DND-41 (cell line): ENCODE measurements around the gene LYPD8.
"Not testable (repeated sequence)": the region's sequence is repeated elsewhere in the genome, so short reads cannot be mapped to it uniquely, and the experiment has no call there.

Source experiments
- ATAC-seq: fragments of 200-7000 bp; cut with Tn5 transposase; 3 replicates; pipeline ENCODE4 v1.9.1; 2021; ENCODE audit warnings: low read depth; ENCODE audit not compliant: insufficient read depth
- DNase-seq: peaks from one replicate; pipeline ENCODE4 v3.0.0-alpha.2; 2020
- H2AFZ ChIP-seq: 2 replicates; pipeline ENCODE4 v1.6.0; 2012; ENCODE audit warnings: low read depth, low read length
- H3K27ac ChIP-seq: 2 replicates; pipeline ENCODE4 v1.5.1; 2012; ENCODE audit warnings: low read length, inconsistent platforms
- H3K27me3 ChIP-seq: fragments of 200-600 bp; sonication (generic); 2 replicates; pipeline ENCODE4 v1.6.0; 2012; ENCODE audit warnings: low read length, mild to moderate bottlenecking, inconsistent platforms; ENCODE audit not compliant: insufficient read depth, poor library complexity
- H3K36me3 ChIP-seq: 2 replicates; pipeline ENCODE4 v1.5.1; 2012; ENCODE audit warnings: low read length, inconsistent platforms; ENCODE audit not compliant: insufficient read depth
- H3K4me1 ChIP-seq: 2 replicates; pipeline ENCODE4 v1.5.1; 2012; ENCODE audit warnings: mild to moderate bottlenecking, low read length; ENCODE audit not compliant: insufficient read depth
- H3K4me2 ChIP-seq: 2 replicates; pipeline ENCODE4 v1.6.0; 2012; ENCODE audit warnings: mild to moderate bottlenecking, moderate library complexity, low read length, inconsistent platforms; ENCODE audit not compliant: insufficient read depth
- H3K4me3 ChIP-seq, 2 experiments: fragments of 200-600 bp in 1 of 2; shearing (Covaris generic) in 1 of 2; 2 replicates each; pipeline ENCODE4 v1.5.1; 2012 to 2016; ENCODE audit warnings: inconsistent platforms in 2 of 2, low read length in 2 of 2, mild to moderate bottlenecking in 2 of 2, low read depth in 1 of 2, moderate library complexity in 1 of 2
- H3K79me2 ChIP-seq: 2 replicates; pipeline ENCODE4 v1.6.0; 2012; ENCODE audit warnings: low read length, inconsistent platforms; ENCODE audit not compliant: insufficient read depth
- H3K9ac ChIP-seq: 2 replicates; pipeline ENCODE4 v1.6.0; 2012; ENCODE audit warnings: low read depth, mild to moderate bottlenecking, inconsistent platforms, low read length, moderate library complexity
- H3K9me3 ChIP-seq: 2 replicates; pipeline ENCODE4 v1.5.1; 2012; ENCODE audit warnings: low read length, moderate library complexity, mild to moderate bottlenecking, inconsistent platforms; ENCODE audit not compliant: insufficient read depth, severe bottlenecking
- H4K20me1 ChIP-seq: 2 replicates; pipeline ENCODE4 v1.6.0; 2012; ENCODE audit warnings: low read length; ENCODE audit not compliant: insufficient read depth
- EZH2 ChIP-seq: IDR thresholded peaks from 3 replicates; pipeline ENCODE4 v1.6.1; 2012; ENCODE audit warnings: borderline replicate concordance, low read depth, mild to moderate bottlenecking, moderate library complexity, low read length, inconsistent platforms; ENCODE audit not compliant: severe bottlenecking
- TF ChIP-seq, protein P1 (sequence below): IDR thresholded peaks from 2 replicates; pipeline ENCODE4 v1.5.1; 2012; ENCODE audit warnings: borderline replicate concordance, low read length, moderate library complexity, mild to moderate bottlenecking; ENCODE audit not compliant: poor library complexity, severe bottlenecking; ENCODE audit errors: extremely low read depth

LYPD8 gene, protein sequence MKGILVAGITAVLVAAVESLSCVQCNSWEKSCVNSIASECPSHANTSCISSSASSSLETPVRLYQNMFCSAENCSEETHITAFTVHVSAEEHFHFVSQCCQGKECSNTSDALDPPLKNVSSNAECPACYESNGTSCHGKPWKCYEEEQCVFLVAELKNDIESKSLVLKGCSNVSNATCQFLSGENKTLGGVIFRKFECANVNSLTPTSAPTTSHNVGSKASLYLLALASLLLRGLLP

DNA sequence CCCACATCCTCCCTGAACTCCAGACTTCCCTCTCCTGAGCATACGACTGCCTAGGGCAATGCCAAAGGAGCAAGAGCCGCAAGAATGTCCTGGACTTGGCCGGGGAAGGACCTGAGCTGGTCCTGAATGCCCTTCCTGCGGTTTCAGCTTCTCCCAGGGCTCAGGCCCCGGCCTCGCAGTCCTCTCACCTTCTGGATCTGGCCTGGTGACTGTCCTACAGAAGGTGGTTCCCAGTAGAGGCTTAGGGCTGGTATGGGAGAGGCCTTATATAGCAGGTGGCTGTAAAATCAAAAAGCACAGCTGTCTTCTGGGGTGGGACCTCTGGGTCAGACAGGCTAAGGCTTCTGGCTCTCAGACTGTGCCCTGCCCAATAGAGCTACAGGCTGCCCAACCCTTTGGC is at the start of gene LYPD8:
Gene LYPD8, minus strand, starts transcription at position 243 of the 400 bp plus-strand sequence. CDS start 4,678 bp downstream, outside the sequence.
- Histone ChIP-seq H3K9ac (no peak within 1 kb of the TSS), H3K79me2 (no peaks in the 10 kb centered on the region), H3K36me3 (no peaks in the 10 kb centered on the region), H2AFZ (no peak within 1 kb of the TSS), H3K9me3 (no peaks in the 10 kb centered on the region), H3K4me2 (no peak within 1 kb of the TSS), H3K4me3 (no peak within 1 kb of the TSS), H4K20me1 (no peaks in the 10 kb centered on the region; the same call in 1 of the 2 replicates), H3K27ac (no peak within 1 kb of the TSS), H3K4me1 (peaks cover 9% of the 10 kb centered on the region; the same call in 1 of the 2 replicates), H3K27me3 (no peaks in the 10 kb centered on the region)
- ATAC-seq (no peak), DNase-seq (no peak)
- TF ChIP-seq, protein P1, sequence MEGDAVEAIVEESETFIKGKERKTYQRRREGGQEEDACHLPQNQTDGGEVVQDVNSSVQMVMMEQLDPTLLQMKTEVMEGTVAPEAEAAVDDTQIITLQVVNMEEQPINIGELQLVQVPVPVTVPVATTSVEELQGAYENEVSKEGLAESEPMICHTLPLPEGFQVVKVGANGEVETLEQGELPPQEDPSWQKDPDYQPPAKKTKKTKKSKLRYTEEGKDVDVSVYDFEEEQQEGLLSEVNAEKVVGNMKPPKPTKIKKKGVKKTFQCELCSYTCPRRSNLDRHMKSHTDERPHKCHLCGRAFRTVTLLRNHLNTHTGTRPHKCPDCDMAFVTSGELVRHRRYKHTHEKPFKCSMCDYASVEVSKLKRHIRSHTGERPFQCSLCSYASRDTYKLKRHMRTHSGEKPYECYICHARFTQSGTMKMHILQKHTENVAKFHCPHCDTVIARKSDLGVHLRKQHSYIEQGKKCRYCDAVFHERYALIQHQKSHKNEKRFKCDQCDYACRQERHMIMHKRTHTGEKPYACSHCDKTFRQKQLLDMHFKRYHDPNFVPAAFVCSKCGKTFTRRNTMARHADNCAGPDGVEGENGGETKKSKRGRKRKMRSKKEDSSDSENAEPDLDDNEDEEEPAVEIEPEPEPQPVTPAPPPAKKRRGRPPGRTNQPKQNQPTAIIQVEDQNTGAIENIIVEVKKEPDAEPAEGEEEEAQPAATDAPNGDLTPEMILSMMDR = no peak
- TF ChIP-seq EZH2 = no peak

DNA sequence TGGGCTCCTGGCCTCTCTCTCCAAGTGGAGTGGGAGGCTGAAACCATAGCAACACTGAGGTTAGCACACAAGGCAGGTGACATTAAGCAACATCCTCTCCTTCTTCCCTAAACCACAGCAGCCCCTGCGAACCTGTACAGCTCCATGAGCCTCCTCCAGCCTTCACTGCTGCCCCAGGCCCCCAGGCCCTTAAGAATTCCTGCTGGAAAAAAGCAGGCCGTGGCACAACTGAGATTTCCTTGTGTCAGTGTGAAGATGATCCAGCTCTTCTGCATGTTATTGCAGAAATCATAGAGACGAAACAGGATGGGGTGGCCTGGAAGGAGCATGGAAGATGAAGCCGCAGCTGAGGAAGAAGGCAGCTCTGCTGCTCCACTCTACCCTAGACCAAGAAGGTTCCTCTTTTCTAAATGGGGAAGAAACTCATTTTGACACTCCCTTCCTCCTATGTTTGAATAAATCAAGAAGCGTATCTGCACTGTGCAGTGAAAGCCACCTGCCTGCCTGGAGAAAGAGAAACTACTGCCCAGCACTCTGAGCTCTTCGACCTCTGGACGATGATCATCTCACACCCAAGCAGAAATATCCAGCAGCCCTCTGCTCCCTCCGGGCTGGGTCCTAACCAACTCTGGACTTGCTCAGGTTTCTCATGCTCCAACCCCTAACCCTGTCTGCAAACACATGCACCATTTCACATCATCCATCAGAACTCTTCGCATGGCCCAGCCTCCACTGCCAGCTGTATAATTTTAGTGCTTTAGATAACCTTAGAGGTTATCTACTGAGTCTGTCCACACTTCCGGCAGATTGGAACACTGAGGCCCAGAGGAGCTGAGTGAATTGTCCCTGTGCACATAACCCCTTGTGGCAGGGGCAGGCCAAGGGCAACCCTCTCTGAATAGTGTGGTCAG is 49.5 kb upstream of the LYPD8 start:
- Histone ChIP-seq H3K4me2 (no peak overlapping the region), H3K27me3 (no peaks in the 10 kb centered on the region), H3K36me3 (no peaks in the 10 kb centered on the region), H3K9me3 (no peaks in the 10 kb centered on the region), H3K79me2 (no peaks in the 10 kb centered on the region), H4K20me1 (0 out of 2 replicates have a peak, but pooled peaks cover 5% of the 10 kb centered on the region), H3K4me1 (no peaks in the 10 kb centered on the region), H3K9ac (no peak overlapping the region), H2AFZ (no peak overlapping the region), H3K4me3 (no peak overlapping the region), H3K27ac (no peak overlapping the region)
- TF ChIP-seq, protein P1 = no peak
- TF ChIP-seq EZH2 = no peak
- ATAC-seq (no peak), DNase-seq (no peak)

DNA sequence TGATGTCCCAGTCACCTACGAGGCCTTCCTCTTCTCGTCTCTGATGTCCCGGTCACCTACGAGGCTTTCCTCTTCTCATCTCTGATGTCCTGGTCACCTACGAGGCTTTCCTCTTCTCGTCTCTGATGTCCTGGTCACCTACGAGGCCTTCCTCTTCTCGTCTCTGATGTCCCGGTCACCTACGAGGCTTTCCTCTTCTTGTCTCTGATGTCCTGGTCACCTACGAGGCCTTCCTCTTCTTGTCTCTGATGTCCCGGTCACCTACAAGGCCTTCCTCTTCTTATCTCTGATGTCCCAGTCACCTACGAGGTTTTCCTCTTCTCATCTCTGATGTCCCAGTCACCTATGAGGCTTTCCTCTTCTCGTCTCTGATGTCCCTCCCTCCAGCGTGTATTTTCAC is 47.9 kb upstream of the LYPD8 start:
- ATAC-seq, H3K9ac ChIP-seq, H3K27ac ChIP-seq, H3K79me2 ChIP-seq, H3K36me3 ChIP-seq, H3K9me3 ChIP-seq, DNase-seq, H2AFZ ChIP-seq, H4K20me1 ChIP-seq, H3K4me3 ChIP-seq, H3K4me2 ChIP-seq, H3K4me1 ChIP-seq, H3K27me3 ChIP-seq: not testable (repeated sequence)

DNA sequence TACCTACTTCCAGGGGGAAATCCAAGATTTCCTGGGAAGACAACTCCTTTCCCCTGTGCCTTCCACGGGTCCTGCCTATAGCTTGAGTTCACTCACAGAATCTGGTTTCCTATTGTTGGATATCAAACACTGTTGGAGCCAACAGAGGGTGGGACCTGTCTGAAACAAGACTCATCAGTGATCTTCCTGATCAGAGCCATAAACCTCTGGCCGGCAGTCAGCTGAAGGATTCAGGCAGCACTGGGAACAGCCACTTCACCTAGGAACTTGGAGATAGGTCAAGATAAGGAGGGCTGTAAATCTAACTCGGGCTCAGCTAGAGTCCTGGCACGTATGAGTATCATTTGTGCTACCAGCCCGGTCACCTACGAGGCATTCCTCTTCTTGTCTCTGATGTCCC is 46.9 kb upstream of the LYPD8 start:
- no peak for DNase-seq
- H3K79me2 ChIP-seq = no peaks in the 10 kb centered on the region
- no peaks in the 10 kb centered on the region for H3K9me3 ChIP-seq
- 0 out of 2 replicates have a peak, but pooled peaks cover 5% of the 10 kb centered on the region for H4K20me1 ChIP-seq
- no peak overlapping the region for H2AFZ ChIP-seq
- TF ChIP-seq, protein P1 = no peak
- TF ChIP-seq EZH2 = no peak
- no peak overlapping the region for H3K9ac ChIP-seq
- no peak overlapping the region for H3K4me2 ChIP-seq
- no peaks in the 10 kb centered on the region for H3K27me3 ChIP-seq
- no peaks in the 10 kb centered on the region for H3K36me3 ChIP-seq
- ATAC-seq = no peak
- H3K4me1 ChIP-seq = no peaks in the 10 kb centered on the region
- H3K27ac ChIP-seq = no peak overlapping the region
- H3K4me3 ChIP-seq = no peak overlapping the region
